Erythroblast (primary cell): ENCODE data around the gene ADAM12.

ENCODE experiments used
- GATA1 ChIP-seq: IDR thresholded peaks from 2 replicates; pipeline ENCODE4 v1.6.1; 2011; ENCODE audit warnings: low read depth, mild to moderate bottlenecking, control low read depth, low read length, moderate library complexity
- POLR2A ChIP-seq: IDR thresholded peaks from 2 replicates; pipeline ENCODE4 v1.6.1; 2011; ENCODE audit warnings: mild to moderate bottlenecking, low read length

GRCh38 chr10:126209451-126209850 is 178.8 kb downstream of the ADAM12 start:
- TF ChIP-seq POLR2A (no peak), GATA1 (no peak)
